Stomach (tissue), 9 donors: Measurements from ENCODE around the gene SRMS. TPM values are rescaled to one million over a fixed set of nuclear protein-coding genes. Genes with fewer than 3 reads are reported as not detected.

Source experiments
- DNase-seq, 2 donors: peaks; one replicate each; pipeline versions ENCODE4 v3.0.0 to v3.0.0-alpha.2; 2013 to 2019
- H3K27ac ChIP-seq, 5 donors: fragments of 200-600 bp in 4 of 5; sonication (generic) in 4 of 5; one replicate each; pipeline ENCODE4 v1.5.1; 2013 to 2019; ENCODE audit warnings: mild to moderate bottlenecking in 1 of 5, moderate library complexity in 1 of 5
- H3K27me3 ChIP-seq, 3 donors: fragments of 200-600 bp; sonication (generic); one replicate each; pipeline ENCODE4 v1.5.1; 2017 to 2019; ENCODE audit warnings: mixed run types in 1 of 3
- H3K36me3 ChIP-seq, 4 donors: fragments of 200-600 bp; sonication (generic); 1 replicate in 3 of 4; 2 replicates in 1 of 4; pipeline ENCODE4 v1.5.1; 2016 to 2019
- H3K4me1 ChIP-seq, 4 donors: fragments of 200-600 bp; sonication (generic); one replicate each; pipeline ENCODE4 v1.5.1; 2016 to 2019
- H3K4me3 ChIP-seq, 4 donors: fragments of 200-600 bp; sonication (generic) in 3 of 4; one replicate each; pipeline ENCODE4 v1.5.1; 2016 to 2019; ENCODE audit warnings: mild to moderate bottlenecking in 1 of 4
- H3K9me3 ChIP-seq, 4 donors: fragments of 200-600 bp; sonication (generic); one replicate each; pipeline ENCODE4 v1.5.1; 2016 to 2019
- CTCF ChIP-seq, 7 experiments: fragments of 450-650 bp in 4 of 7; fragments of 200-600 bp in 3 of 7; sonication (generic) in 3 of 7; IDR thresholded peaks; one replicate each; pipeline ENCODE4 v1.5.1; 2016 to 2019; ENCODE audit warnings: antibody characterized with exemption in 7 of 7, control low read depth in 2 of 7, mild to moderate bottlenecking in 1 of 7
- EP300 ChIP-seq: sonication (generic); formaldehyde crosslinking; IDR thresholded peaks from one replicate; pipeline ENCODE4 v1.6.1; 2017; ENCODE audit warnings: antibody characterized with exemption
- POLR2A ChIP-seq, 4 donors: fragments of 450-650 bp; IDR thresholded peaks; one replicate each; pipeline ENCODE4 v1.6.1; 2016; ENCODE audit warnings: antibody characterized with exemption in 4 of 4, control low read depth in 2 of 4, mild to moderate bottlenecking in 1 of 4, moderate library complexity in 1 of 4
- POLR2AphosphoS5 ChIP-seq, 3 donors: sonication (generic); formaldehyde crosslinking; IDR thresholded peaks; one replicate each; pipeline ENCODE4 v1.6.1; 2016; ENCODE audit warnings: antibody characterized with exemption in 3 of 3
- WGBS, 5 donors: extraction: QIAGEN DNeasy Blood & Tissue Kit in 3 of 5; methylation state at CpG; one replicate each; pipeline versions ENCODE4 v1.1.5 to v1.1.7; 2013 to 2018; 5-methylcytosine and 5-hydroxymethylcytosine counted together
- intact Hi-C: fragments of 100-400 bp; cut with DNase I; formaldehyde crosslinking; loops from one replicate; pipeline ENCODE4 v1.15.1; 2023; ENCODE audit warnings: low total_unique reads
- polyA plus RNA-seq, 3 donors: library from polyadenylated mRNA; stranded (reverse); fragments of 200-250 nt; gene quantifications; one replicate each; pipeline ENCODE4 v1.2.3, GENCODE V29; 2013
- total RNA-seq, 5 donors: library from RNA; depleted of rRNA; stranded (reverse); fragments of >200 nt; gene quantifications; one replicate each; pipeline versions ENCODE4 v1.1.0 to v1.2.3, GENCODE V29; 2014 to 2016
- donor health status: healthy with polysubstance abuse.
- donor health status: Bipolar disorder and iron deficiency.
- donor health status: healthy.

The SRMS gene
- total and polyA plus RNA-seq, 8 donors: 0.87 to 3.5 (median 2.1) TPM; not detected in 5

GRCh38 chr20:63564036-63564810, 16.7 kb upstream of the SRMS start:
- H3K36me3 ChIP-seq: peaks cover 56 to 98% (median 93%) of the 10 kb centered on the region in 4 donors
- no peak for DNase-seq
- no peak overlapping the region for H3K27ac ChIP-seq
- no peaks in the 10 kb centered on the region for H3K27me3 ChIP-seq
- no peak overlapping the region for H3K4me3 ChIP-seq
- H3K9me3 ChIP-seq: no peaks in the 10 kb centered on the region
- intact Hi-C loops: no loop called here
- WGBS, 5 donors: 94 to 96% (median 95%) methylated on average over 27 to 62 of the region's 62 CpGs
- TF ChIP-seq POLR2A (IDR thresholded peaks at IDR 0.05) (no peak), CTCF (IDR thresholded peaks at IDR 0.05) (no peak), POLR2AphosphoS5 (IDR thresholded peaks at IDR 0.05) (no peak), EP300 (no peak)
- peaks cover 0 to 14% (median 11%) of the 10 kb centered on the region in 4 donors for H3K4me1 ChIP-seq

DNA sequence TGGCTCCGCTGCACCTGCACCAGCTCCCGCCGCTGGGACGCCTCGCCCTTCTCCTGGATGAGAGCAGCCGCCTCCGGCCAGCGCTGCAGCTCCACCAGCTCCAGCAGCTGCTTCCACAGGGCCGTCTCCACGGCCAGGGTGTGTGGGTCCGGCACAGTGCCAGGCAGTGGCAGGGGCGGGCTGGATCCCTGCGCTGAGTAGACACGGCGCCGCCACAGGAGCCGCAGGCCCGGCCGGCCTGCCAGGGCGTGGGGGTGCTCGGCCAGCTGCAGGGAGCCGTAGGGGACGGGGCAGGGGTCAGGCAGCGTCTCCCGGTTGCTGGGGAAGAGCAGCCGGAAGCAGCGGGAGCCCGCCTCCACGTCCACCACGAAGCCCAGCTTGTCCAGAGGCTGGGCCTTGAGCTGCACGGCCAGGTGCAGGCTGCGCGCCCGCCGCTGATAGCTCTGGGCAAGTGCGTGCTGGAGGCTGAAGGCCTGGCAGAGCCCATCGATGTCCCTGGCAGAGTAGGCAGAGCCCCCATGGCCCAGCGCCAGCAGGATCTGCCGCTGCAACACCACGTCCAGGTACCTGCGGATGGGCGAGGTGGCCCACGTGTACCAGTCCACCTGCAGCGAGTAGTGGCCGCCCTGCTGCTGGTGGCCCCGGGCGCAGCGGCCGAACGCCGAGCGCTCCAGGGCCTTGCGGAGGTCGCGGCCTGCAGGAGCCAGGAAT, 15.8 kb upstream of the SRMS start:
- Histone ChIP-seq H3K4me1 (peaks cover 0 to 5% (median 3%) of the 10 kb centered on the region in 4 donors), H3K36me3 (peaks cover 64 to 98% (median 97%) of the 10 kb centered on the region in 4 donors), H3K9me3 (no peaks in the 10 kb centered on the region), H3K27me3 (no peaks in the 10 kb centered on the region), H3K4me3 (no peak overlapping the region), H3K27ac (no peak overlapping the region)
- no peak for DNase-seq
- TF ChIP-seq EP300: no peak
- TF ChIP-seq POLR2AphosphoS5 (IDR thresholded peaks at IDR 0.05): no peak
- no peak for TF ChIP-seq POLR2A (IDR thresholded peaks at IDR 0.05)
- TF ChIP-seq CTCF (IDR thresholded peaks at IDR 0.05): no peak
- intact Hi-C loops: no loop called here
- WGBS, 5 donors: 91 to 96% (median 93%) methylated on average over 18 to 55 of the region's 55 CpGs

DNA sequence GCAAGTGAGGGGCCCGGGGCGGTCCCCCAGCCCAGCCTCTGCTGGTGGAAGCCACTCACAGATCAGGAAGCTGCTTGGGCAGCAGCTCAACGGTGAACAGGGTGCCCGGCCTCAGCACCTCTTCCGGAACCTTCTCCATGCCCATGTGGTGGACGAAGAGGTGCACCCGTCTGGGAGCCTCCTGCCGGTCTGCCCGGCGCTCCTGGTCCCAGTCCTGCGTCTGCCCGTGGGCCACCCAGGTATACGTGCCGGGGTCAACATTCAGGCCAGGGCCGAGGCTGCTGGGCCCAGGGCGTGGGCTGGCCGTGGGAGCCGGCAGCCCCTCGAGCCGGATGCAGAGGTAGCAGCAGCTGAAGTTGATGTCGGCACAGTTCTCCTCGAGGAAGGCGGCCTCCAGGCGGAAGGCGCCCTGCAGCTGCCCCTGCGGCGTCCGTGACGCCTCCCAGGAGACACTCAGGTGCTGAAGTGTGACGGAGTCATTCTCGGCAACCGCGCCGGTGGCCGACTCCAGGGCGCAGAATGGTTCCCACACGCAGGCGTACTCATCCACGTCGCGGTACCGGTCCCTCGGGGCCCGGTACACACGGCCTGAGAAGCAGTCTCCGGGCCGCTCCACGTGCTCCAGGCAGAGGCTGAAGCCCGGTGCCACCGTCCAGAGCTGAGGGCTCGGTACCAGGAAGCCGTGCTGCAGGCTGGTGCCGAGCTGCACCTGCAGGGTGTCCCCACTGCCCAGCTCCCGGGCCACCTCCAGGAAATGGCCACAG, 15.1 kb upstream of the SRMS start:
- no peak for TF ChIP-seq EP300
- TF ChIP-seq CTCF (IDR thresholded peaks at IDR 0.05): no peak
- no peak for TF ChIP-seq POLR2A (IDR thresholded peaks at IDR 0.05)
- TF ChIP-seq POLR2AphosphoS5 (IDR thresholded peaks at IDR 0.05): no peak

More for the DNA sequence above, 15.1 kb upstream of the SRMS start:
- Histone ChIP-seq H3K27me3 (no peaks in the 10 kb centered on the region), H3K27ac (no peak overlapping the region), H3K4me3 (no peak overlapping the region), H3K4me1 (no peaks in the 10 kb centered on the region), H3K9me3 (no peaks in the 10 kb centered on the region), H3K36me3 (peaks cover 66 to 98% (median 95%) of the 10 kb centered on the region in 4 donors)
- DNase-seq: no peak
- intact Hi-C loops: no loop called here
- 92 to 97% (median 94%) methylated on average over 12 to 54 of the region's 54 CpGs for WGBS, 5 donors
